Measurements from ENCODE around the gene HIF1A.
"Not testable (repeated sequence)": the region's sequence is repeated elsewhere in the genome, so short reads cannot be mapped to it uniquely, and the experiment has no call there.

Gene HIF1A

DNA sequence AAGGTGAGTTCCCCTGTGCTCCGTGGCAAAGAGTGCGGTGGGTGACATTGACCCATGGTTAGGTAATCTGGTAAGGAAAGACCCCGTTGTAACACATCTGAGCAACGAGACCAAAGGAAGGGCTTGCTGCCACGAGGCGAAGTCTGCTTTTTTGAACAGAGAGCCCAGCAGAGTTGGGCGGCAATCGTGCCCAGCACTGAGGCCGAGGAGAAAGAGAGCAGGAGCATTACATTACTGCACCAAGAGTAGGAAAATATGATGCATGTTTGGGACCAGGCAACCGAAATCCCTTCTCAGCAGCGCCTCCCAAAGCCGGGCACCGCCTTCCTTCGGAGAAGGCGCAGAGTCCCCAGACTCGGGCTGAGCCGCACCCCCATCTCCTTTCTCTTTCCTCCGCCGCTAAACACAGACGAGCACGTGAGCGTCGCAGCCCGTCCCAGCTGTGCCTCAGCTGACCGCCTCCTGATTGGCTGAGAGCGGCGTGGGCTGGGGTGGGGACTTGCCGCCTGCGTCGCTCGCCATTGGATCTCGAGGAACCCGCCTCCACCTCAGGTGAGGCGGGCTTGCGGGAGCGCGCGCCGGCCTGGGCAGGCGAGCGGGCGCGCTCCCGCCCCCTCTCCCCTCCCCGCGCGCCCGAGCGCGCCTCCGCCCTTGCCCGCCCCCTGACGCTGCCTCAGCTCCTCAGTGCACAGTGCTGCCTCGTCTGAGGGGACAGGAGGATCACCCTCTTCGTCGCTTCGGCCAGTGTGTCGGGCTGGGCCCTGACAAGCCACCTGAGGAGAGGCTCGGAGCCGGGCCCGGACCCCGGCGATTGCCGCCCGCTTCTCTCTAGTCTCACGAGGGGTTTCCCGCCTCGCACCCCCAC is at the start of gene HIF1A:
HIF1A (plus strand) TSS at position 684 of the 865 bp plus-strand sequence. CDS start 292 bp downstream, outside the sequence.
- peak; percentile 93 for DNase-seq

- no peak for DNase-seq
Measured at GRCh38 chr14:61646366-61647116, 48.8 kb upstream of the HIF1A start.

DNA sequence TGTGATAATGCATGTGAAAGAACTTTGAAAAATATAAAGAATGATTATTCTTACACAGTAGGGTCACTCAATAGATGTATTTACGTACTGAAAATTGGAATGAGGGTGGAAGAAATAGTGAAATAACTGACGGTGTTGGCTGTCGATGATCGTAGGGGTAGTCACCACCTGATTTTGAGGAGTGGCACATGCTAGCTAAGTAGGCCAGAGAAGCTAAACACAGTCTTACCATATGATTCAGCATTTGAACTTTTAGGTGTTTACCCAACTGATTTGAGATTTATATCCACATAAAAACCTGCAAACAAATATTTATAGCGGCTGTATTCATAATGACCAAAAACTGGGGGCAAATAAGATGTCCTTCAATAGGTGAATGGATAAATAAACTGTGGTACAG is 47.6 kb upstream of the HIF1A start:
- no peak for DNase-seq

GRCh38 chr14:61648377-61648776 is 46.9 kb upstream of the HIF1A start:
- DNase-seq, result no peak

DNA sequence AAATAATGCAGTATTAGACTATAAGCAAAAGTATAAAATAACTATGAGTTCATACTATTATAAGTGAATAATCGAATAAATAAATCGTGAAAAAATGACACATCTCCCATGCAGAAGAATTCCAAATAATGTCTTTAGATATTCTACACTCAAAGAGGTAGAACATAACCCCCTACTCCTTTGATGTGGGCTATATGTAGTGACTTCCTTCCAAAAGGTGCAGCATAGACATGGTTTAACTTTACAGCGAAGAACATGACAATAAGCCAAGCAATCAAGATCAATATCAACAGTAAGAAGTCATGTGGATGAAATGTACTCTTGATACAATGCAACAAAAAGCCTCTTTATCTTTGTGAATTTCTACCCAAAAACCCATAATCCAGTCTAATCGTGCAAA is 46.0 kb upstream of the HIF1A start:
- no peak for DNase-seq

GRCh38 chr14:61651355-61651754 is 44.0 kb upstream of the HIF1A start:
- no peak for DNase-seq

GRCh38 chr14:61652526-61653262 is 42.6 kb upstream of the HIF1A start:
- no peak for DNase-seq

- DNase-seq, result no peak
Measured at GRCh38 chr14:61653507-61653906, 41.8 kb upstream of the HIF1A start.

DNA sequence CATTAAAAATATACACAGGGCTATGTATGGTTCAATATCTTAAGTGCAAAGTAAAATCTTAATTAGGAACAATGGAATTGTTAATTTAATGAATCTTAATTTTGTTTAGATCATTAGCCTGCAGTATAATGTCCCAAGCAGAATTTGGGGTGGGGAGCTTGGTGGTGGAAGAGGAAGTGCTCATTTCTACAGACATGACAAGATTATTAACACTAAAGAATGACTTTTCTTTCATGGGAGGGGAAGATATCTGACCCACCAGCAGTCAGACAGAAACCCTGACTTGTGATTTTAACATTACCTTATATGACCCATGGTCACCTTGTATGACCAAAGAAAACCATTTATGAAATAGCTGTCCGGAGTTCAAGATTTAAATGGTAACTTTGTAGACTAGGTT is 41.3 kb upstream of the HIF1A start:
- DNase-seq, result no peak

- DNase-seq, result no peak
Measured at GRCh38 chr14:61655777-61656176, 39.5 kb upstream of the HIF1A start.

GRCh38 chr14:61656341-61656740 is 39.0 kb upstream of the HIF1A start:
- DNase-seq, result no peak

DNA sequence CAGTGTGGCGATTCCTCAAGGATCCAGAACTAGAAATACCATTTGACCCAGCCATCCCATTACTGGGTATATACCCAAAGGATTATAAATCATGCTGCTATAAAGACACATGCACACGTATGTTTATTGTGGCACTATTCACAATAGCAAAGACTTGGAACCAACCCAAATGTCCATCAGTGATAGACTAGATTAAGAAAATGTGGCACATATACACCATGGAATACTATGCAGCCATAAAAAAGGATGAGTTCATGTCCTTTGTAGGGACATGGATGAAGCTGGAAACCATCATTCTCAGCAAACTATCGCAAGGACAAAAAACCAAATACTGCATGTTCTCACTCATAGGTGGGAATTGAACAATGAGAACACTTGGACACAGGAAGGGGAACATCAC is 37.2 kb upstream of the HIF1A start:
- DNase-seq, result not testable (repeated sequence)

DNA sequence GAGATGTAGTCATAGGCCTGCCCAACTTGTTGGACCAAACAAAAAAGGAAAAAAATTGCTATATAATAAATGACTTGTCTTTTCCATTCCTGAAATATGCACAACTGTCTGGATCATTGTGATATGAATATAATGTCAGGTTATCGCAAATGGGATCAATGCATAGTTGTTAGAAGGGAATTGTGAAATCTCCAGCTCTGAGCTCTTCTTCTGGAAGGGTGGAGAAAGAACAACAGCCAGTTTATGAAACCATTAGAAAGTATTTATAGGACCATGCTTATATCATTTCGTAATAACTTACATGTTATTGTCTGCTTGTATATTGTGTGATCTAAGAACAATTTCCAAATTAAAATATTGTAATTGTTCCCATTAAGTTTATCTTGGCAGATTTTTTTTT is 35.7 kb upstream of the HIF1A start:
- no peak for DNase-seq

DNA sequence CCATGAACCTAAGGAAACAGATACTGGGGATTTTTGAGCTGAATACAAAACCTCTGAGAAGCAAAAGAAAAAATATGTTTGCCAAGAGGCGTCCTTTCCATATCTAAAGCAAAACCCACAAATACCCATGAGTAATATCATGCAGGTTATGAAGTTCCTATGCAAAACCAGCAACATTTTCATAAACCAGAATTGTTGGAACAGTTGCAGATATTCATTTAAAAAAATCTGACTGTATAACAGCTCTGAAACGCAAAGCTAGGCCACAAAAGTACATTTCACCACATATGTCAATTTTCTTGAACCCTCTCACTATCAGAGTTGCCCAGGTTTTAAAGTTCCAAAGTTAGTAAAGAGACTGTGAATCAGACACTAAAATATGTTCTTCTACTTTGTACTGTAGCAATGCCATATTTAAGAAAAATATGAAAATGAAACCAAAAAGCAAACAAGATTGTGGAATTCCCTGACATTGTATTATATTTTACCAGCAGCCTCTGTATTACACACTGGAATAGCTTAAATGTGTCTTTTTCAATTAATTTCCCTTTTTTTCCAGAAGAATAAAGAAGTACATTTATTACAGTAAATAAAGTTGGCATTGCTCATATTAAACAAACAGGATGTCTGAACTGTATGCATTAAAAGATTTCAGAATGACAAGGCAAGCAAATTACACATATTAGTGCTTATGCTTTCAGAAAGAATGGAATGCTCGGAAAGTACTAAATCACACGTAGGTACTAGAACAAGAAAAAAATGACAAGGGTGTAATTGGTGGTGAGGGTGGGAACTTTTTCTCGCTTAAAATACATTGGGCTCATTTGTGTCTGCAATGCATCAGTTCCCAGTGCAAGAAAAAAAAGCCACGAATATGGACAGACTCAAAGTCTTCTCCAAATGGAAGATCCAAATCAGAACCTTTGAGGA is 33.6 kb upstream of the HIF1A start:
- no peak for DNase-seq

GRCh38 chr14:61662437-61663311 is 32.6 kb upstream of the HIF1A start:
- DNase-seq, result peak; percentile 30

DNA sequence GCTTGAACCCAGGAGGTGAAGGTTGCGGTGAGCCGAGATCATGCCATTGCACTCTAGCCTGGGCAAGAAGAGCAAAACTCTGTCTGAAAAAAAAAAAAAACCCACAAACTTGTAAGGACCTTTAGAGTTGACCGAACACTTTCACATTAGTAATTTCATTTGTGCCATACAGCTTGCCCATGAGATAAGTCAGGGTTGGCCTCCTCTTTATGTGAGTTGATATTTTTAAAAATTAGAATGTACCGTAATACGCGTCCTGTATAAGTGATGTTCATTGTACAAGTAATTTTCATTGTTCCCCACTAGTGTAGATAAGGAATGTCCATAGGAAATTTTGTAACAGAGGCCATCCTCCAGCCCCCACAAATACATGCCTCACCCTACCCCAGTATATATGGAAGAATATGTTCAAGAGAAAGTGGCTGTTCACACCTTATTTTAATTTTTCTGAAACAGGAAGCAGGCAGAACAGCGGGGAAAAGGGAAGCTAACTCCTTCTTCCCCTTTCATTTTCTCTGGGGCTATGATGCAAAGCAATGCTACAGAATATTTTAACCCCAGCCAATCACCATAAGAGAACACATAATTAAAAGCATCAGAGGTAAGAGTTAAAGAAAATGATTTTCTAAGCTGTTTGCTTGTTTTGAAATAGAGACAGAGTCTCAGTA is 31.9 kb upstream of the HIF1A start:
- DNase-seq, result no peak

- DNase-seq, result no peak
Measured at GRCh38 chr14:61668282-61668681, 27.0 kb upstream of the HIF1A start.

DNA sequence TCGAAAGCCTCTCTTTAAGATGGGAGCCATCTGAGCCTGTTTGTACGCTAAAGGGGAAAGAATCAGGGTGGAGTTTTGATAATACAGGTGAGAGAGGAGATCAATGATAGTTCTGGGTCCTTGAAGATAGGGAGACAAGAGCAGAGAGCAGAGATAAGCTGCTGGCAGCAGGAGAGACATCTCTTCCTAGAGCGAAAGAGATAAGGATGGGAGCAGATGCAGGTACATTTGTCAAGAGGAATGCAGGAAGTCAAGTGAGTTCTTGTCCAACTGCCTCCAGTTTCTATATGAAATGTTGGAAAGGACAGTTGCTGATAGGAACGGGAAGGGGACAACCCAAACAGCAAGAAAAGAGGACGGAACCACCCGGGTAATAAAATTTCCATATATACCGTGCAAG is 24.7 kb upstream of the HIF1A start:
- DNase-seq, result no peak

DNA sequence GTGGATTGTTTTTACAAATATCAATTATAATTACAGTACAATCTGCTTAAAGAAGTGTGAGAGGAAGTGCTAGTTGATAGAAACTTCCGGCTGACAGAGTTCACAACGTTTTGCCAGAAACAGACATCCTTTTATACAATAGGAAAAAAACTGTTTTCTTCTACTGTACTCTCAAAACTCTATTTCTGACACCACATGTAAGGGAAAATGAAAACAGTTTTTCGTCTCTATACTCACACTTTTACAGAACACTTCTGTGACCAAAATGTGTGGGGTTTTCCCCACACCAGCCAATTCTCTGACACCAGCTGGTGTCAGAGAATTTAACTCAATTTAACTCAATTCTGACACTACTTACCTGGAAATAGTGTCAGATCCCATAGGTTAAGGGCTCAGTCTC is 24.2 kb upstream of the HIF1A start:
- DNase-seq, result peak; percentile 16

DNA sequence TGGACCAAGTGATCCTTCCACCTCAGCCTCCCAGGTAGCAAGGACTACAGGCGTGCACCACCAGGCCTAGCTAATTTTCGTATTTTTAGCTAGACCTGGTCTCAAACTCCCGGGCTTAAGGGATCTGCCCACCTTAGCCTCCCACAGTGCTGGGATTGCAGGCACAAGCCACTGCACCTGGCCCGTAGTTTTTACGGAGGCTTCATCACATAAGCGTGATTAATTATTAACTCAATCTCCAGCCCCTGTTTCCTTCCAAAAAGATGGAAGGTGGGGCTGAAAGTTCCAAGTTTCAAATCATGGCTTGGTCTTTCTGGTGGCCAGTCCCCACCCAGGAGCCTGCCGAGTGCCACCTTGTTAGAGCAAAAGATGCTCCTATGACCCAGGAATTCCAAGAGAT is 22.5 kb upstream of the HIF1A start:
- DNase-seq, result no peak

GRCh38 chr14:61673305-61673704 is 22.0 kb upstream of the HIF1A start:
- DNase-seq, result no peak
